Measurements from ENCODE around the gene TMCO2.

GRCh38 chr1:40273547-40274166 lies 25.9 kb downstream of the TMCO2 start:
- TF ChIP-seq CTCF (IDR thresholded peaks at IDR 0.05; ENCODE audit: low read depth, low read length) (no peak), EZH2phosphoT487 (IDR thresholded peaks at IDR 0.05; ENCODE audit: low read depth) (no peak)

Measured in OCI-LY3 (cell line).